ENCODE results near the gene TYR.
"Not testable (repeated sequence)": the region's sequence is repeated elsewhere in the genome, so short reads cannot be mapped to it uniquely, and the experiment has no call there.

The TYR gene

DNA sequence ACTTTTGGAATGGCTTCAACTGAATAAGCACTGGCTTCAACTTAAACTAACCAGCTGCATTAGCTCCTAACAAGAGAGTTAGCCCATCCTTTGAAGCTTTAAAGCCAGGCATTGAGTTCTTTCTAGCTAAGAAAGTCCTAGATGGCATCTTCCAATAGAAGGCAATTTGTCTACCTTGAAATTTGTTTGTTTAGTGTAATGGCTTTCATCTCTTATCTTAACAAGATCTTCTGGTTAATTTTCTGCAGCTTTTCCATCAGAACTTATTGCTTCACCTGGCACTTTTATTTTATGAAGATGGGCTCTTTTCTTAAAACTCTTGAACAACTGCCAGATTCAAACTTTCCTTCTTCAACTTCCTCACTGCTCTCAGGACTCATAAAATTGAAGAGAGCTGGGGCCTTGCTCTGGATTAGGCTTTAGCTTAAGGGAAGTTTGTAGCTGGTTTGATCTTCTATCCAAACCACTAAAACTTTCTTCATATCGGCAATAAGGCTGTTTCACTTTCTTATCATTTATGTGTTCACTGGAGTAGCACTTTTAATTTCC lies 94.9 kb downstream of the TYR start:
- not testable (repeated sequence) for DNase-seq (ENCODE audit: low spot score)

DNA sequence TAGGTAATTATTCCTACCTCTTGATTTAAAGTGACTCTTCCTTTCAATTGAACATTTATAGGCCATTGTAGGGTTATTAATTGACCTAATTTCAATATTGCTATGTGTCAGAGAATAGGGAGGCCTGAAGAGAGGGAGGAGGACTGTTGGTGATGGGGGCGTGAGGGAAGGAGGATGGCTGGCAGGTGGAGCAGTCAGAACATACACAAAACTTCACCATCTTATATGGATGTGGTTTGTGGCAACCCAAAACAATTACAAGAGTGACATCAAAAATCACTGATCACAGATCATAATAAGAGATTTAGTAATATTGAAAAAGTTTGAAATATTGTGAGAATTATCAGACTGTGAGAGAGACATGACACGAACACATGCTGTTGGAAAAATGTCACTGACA lies 95.5 kb downstream of the TYR start:
- DNase-seq (ENCODE audit: low spot score) = not testable (repeated sequence)

DNA sequence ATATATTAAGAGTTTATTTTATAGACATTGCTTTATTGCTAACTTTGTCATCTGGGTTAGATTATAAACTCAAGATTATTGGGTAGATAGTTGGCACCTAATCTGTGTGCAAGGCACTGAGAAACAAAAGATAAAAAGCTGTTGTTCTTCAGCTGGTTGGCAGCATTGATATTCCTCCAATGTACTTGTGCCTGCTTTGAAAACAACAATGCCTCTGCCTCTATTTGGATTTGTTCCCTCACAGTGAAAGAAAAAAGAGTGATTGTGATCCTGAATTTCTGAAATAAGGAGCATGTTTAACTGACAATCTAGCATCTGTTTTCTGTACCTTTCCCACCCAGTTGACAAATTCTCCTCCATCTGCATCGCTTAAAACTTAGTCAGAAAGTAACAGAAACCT lies 98.3 kb downstream of the TYR start:
- DNase-seq (ENCODE audit: low spot score) = no peak

DNA sequence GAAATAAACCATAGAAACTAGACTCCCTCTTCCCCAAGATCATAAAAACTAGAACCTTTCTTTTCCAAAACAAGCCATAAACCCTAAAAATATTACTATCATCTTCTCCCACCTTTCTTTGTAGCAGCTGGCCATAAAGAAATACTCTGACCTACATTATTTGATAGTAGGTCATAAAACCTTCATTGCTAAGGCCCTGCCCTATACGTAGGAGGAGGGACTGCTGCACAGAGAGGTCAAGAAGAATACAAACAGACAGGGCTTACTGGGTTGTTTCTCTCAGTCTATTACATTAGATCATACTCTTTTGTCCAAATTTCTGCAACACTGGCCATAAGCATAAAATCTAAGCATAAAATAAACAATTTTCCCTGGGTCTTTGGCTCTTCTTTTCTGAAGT lies 101.5 kb downstream of the TYR start:
- no peak for DNase-seq (ENCODE audit: low spot score)

DNA sequence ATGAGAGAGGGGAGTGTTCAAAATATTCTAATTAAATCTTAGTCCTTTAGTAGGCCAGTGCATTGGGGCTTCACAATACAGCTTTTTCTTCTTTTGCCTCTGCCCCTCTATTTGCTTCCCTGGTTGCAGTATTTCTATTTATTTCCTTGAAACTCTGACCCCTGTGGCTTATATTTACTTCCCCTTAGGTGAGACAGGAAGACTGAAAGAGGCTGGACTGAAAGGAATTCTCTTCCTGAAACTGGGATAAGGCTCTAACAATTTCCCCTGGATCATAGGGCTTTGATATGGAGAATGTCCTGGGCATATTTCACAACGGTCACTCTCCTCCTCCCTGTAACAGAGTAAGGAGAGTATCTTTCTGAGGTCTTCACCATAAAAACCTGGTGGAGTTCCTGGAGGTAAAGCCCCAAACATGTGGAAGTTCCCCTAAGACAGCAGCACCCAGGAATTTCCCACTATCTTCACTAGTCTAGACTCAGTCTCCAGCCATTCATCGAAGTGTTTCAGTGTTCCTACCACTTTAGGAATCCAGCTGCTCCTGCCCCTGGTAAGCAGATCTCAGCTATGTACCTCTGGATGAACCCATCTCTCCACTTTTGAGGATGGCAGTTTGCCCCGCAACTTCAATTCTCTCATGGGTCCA lies 103.5 kb downstream of the TYR start:
- not testable (repeated sequence) for DNase-seq (ENCODE audit: low spot score)

DNA sequence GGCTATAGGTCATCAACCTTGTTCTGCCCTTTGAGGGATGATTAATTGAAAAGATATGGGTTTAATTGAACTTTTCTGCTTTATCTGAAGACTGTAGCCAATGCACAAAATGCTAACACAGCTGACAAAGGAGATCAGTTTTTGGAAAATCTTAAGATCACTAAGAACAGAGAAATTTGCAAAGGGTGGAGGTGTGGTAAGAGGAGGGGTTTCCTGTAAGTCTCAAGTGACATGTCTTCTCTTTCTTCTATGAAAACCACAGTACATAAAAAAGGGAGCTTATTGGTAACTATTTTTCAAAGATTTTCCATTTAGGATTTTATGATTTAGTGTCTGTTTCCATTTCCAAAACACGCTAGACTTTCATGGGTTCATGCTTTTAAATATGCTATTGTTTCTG lies 108.9 kb downstream of the TYR start:
- DNase-seq (ENCODE audit: low spot score) = not testable (repeated sequence)

DNA sequence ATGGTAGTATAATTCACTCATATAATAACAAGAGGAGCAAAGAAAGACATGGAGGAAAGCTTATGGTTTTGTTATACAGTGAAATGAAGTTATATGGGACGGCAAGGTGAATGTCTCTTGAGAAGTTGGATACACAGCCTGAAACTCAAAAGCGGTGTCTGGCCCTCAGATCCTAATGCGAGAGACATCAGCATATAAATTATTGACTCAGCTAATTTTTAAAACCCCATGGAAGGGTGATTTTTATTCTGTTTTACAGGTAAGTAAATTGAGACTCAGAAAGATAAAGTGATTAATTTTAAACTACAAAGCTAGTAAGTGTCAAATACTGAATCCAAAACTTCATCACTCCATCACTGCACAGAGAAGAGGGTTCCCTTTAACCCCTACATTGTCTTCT lies 110.3 kb downstream of the TYR start:
- not testable (repeated sequence) for DNase-seq (ENCODE audit: low spot score)

DNA sequence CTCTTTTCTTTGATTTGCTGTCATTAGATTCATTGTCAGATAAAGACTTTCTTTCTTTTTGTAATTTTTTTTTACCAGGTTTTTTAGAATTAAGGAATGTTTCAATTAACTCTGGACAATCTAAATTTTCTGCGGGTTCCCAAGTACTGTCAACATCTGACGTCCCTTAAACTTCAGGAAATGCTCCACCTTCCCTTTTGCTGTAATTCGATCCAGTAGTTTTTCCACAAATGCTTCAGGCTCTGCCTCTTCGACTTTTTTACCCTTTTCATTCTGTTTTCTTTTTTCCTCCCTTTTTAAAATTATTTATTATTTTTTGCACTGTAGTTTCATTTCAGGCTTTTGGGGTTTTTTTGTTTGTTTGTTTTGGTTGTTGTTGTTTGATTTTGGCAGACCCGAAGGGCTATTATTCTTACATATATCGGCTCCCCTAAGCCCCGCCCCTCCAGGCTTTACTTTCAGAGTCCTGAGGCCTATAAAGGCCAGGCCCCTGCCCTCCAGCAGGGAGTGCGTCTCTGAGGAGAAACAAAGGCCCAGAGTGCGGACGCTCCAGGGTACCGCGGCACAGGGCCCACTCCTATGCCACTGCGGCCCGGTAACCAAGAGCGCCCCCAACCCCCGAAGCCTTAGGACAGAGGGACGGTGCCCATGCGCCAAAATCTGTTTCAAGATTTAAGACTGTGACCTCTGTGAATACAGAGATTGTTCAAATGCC lies 116.4 kb downstream of the TYR start:
- DNase-seq (ENCODE audit: low spot score) = peak; percentile 17

DNA sequence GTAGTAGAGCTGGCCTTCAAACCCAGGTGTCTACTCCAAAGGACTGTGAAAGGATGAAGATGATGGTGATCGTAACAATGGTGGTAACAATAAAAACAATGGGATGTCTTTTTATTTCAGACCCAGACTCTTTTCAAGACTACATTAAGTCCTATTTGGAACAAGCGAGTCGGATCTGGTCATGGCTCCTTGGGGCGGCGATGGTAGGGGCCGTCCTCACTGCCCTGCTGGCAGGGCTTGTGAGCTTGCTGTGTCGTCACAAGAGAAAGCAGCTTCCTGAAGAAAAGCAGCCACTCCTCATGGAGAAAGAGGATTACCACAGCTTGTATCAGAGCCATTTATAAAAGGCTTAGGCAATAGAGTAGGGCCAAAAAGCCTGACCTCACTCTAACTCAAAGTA lies 117.3 kb downstream of the TYR start:
- not testable (repeated sequence) for DNase-seq (ENCODE audit: low spot score)

DNA sequence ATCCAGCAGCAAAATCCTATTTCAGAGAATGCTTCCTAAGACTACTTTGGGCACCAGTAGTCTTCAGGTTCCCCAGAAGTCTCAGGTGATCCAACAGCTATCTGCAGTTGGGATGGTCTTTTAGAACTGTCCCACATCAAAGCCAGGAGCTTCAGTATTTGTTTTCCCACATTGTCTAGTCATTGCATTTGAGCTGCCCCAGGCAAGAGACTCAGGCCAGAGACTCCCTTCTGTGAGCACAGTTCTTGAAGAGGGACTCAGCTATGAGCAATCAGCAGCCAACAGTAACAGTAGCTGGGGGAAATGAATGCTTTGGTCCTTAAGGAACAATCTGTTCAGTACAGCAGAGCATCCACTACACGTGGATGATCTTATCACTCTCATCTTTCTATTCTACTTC lies 125.4 kb downstream of the TYR start:
- not testable (repeated sequence) for DNase-seq (ENCODE audit: low spot score)

DNA sequence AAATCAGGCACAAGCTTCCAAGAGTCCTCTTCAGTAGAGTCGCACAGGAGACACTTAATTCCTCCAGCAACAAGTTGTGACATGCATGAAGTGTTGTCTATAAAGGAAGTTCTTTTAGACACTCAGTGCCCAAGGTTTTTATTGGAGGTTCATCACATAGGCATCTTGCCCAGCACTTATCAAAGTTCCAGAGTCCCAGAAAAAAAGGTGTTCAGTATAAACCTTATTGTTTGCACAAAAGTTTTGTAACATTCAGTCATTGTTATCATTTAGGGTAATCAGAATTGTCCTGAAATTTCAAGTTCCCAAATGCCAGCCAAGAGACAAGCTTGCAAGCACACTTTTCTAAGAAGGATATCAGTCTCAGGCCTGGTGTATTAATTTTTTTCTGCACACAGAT lies 130.6 kb downstream of the TYR start:
- DNase-seq (ENCODE audit: low spot score) = not testable (repeated sequence)

DNA sequence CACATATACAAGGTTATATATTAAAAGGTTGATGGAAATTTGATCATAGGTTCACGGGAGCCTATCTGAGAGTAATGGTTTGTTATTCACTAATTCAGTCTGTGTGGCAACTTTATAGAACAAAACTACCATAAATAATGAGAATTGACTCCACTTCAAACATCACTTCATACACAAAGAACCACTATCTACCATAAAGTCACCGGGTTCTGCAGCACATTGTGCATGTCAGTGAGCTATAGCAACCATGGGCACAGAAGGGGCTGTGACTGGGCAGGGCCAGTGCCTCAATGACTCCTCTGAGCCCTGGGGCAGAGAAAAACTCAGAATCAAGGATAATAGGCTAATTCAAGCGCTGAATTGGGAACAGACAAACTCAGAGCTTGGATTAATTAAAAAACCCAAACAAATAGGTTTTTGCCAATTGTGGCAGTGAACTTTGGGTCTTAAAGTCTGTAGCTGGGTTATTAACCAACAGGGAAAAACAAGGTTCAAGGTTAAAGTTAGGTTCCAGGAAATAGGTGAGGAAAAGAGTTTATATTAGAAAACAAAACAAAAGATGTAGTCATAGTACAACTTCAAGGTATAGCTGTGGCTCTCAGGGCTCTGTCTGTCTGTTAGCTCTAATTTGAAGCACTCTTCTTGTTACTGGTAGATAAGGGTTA lies 131.8 kb downstream of the TYR start:
- DNase-seq (ENCODE audit: low spot score) = not testable (repeated sequence)

DNA sequence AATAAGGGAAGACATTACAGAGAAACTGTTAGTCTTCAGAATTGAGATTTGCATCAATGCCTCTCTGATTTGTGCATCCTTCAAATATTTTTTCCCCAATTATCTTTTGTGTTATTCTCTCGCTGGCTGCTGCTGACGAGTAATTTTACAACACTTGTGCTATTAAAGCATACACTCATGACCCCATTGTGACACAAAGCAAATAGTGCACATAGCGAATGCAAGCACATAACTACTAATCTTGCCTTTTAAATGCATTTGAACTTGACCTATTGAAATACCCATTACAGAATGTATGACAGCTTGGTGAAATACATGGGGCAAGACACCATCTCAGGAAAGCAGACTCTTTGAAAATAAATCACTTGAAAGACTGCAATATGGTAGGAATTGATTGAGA lies 132.9 kb downstream of the TYR start:
- DNase-seq (ENCODE audit: low spot score) = not testable (repeated sequence)

DNA sequence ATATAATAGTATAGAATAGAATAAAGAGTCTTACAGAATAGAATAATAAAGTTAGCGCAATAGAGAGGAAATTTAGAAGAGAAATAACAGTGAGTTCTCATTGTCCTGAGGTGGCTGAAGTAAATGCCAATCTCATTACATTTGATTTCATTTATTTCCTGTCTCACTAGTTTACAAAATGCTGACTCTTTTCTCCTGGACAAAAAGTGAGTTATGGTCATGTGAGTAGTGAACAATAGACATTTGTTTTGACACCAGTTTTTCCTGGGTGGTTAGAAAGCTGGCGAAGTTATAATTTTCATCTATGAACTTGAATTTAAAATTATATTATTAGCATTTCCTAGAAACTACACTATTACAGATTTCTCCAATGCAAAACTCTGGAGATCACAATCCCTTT lies 143.7 kb downstream of the TYR start:
- DNase-seq (ENCODE audit: low spot score) = no peak

DNA sequence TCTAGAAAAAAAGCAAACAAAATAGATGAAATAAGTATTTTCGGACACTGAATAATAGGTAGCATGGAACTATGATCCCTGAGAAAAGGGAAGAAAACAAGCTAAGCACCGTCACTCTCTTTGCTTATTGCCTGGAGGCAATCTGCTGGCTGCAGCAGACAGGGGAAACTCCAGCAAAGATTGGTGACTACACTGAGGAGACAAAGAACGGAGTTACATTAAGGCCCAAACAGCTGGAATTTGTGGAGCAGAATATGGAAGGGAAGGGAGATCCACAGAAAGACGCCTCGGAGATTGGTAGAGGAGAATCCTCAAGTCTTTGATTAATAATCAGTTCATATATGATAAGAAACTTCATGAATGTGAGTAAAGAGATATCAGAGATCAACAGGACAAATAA lies 150.2 kb downstream of the TYR start:
- no peak for DNase-seq (ENCODE audit: low spot score)

DNA sequence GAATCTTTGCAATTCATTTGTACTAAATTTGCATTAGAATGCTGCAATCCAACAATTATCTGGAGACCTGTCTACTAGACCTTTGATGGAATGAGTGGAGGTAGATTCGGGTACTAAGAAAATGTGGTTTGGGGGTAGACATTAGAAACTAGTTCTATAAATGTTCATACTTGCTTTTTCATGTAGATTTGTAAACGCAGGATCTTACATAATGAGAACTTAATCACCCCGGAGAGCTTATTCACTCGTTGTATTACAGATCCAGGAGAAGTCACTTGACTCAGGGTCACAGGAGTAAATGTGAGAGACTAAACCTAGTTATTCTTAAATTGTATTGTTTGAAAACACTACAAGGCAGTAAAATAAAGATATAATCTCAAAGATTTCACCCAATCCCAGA lies 154.3 kb downstream of the TYR start:
- DNase-seq (ENCODE audit: low spot score) = not testable (repeated sequence)

DNA sequence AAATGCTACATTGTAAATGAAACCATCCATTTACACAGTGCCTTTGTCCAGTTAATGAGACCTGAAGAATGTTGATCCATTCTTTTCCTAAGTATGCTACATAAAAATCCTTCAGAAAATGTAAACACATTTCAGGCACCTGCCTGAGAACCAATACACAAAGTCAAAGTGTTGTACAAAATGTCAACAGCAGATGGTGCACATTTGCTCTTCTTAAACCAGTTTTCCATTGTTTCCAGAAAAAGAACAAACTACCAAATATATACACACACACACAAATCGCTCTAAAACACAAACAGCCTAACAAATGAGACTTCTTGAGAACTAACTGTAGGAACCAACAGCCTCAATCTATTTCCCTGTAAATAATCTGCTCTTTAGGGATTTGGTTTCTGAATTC lies 156.0 kb downstream of the TYR start:
- peak; percentile 14 for DNase-seq (ENCODE audit: low spot score)

DNA sequence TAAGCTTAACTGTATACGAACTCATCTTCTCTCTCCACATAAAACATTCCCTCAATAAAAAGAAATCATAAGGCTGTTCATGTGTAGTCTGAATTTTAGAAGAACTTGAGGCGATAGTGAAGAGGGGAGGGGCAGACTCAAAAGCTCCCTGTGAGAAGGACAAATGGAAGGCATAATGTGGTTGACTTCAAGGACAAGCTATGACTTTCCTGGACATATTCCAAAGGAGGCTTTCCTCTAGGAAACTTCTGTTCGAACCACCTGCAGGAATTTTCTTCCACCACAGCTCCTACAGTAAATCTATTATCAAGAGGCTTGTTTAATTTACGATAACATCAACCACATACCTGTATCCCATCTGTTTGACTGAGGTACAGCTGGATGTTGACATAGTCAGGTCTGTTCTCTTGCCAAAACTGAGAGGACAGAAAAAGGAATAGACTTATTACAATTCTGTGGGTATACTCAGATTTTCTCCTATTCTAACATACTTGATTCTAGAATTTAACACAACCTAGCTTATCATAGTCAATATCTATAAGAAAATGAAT lies 159.5 kb downstream of the TYR start:
- not testable (repeated sequence) for DNase-seq (ENCODE audit: low spot score)

DNA sequence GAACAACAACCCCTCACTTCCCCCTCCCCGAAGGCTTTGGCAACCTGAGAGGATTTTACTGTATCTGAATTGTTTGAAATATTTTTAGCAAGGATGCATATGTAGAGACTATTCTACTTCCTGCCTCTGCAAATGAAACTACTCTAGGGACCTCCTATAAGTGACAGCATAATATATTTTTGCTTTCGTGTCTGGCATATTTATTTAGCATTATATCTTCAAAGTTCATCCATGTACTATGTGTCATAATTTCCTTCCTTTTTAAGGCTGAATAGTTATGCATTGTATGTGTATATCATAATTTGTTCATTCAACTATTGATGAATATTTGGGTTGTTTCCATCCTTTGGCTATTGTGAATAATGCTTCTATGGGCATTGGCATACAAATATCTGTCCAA lies 160.4 kb downstream of the TYR start:
- not testable (repeated sequence) for DNase-seq (ENCODE audit: low spot score)

DNA sequence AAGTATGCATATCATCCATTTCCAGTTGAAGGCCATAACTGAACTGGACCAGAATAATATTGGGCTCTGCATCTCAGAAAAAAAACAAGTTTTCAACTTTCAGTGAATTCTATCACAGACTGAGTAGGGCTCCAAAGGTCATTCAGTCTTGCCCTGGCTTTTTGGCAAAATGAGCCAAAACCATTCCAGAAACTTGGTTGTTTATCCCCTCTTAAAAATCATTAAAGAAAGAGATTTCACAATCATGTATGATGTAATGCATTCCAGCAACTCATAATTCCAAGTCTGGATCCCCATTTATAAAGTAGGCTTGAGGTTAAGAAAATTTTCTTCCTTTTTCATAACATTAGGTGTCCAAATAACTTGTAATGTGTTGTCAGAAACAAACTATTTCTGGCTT lies 162.8 kb downstream of the TYR start:
- peak; percentile 35 for DNase-seq (ENCODE audit: low spot score)

DNA sequence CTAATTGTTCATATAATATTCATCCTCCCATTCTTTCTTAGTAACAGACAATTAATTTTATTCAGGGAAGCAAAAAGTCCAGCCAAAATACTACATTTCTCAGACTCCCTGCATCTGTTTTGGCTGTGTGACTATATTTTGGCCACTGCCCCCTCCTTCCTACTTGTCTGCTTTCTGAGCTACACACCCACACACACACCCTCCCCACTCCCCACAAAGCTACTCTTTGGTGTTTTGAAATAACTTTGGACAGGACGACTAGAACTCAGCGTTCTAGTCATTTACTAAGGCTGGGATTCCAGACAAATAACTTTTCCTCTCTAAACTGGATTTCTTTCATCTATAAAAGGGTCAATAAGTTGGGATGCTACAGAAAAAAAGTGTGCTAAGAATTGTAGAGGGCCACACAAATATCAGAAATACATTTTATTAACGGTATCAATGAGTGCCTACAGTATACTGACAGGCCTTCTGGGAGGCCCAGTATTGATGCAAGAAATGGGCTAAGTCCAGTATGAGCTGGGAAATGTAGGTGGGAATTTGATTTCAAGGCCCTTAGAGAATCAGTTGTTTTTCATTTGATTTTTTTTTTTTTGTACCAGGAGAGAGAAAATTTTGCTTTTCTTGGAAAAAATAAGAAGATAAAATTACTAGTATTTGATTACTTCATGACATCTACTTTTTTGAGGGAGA lies 165.4 kb downstream of the TYR start:
- peak; percentile 8 for DNase-seq (ENCODE audit: low spot score)

Data from GM03348 (cell line).